Activated CD8-positive, alpha-beta memory T cell treated with anti-CD3 and anti-CD28 coated beads for 24 hours (primary cell): ENCODE results near the gene FILIP1L.
"Not testable (repeated sequence)": the region's sequence is repeated elsewhere in the genome, so short reads cannot be mapped to it uniquely, and the experiment has no call there.

ENCODE experiments used
- DNase-seq: peaks from one replicate; pipeline ENCODE4 v3.0.0-alpha.2; 2020

FILIP1L gene

GRCh38 chr3:100096866-100097265, 17.4 kb downstream of the FILIP1L start:
- no peak for DNase-seq

- DNase-seq: not testable (repeated sequence)
These were observed 18.0 kb downstream of the FILIP1L start for GRCh38 chr3:100096286-100096685.

- DNase-seq: no peak
These were observed 20.5 kb downstream of the FILIP1L start for GRCh38 chr3:100093831-100094230.

GRCh38 chr3:100090669-100091005, 23.7 kb downstream of the FILIP1L start:
- no peak for DNase-seq

GRCh38 chr3:100089812-100090668, 24.3 kb downstream of the FILIP1L start:
- DNase-seq: no peak

- no peak for DNase-seq
These were observed 25.4 kb downstream of the FILIP1L start for GRCh38 chr3:100088735-100089368.

GRCh38 chr3:100087198-100087597, 27.1 kb downstream of the FILIP1L start:
- no peak for DNase-seq

GRCh38 chr3:100086401-100086800, 27.9 kb downstream of the FILIP1L start:
- no peak for DNase-seq

- DNase-seq: no peak
These were observed 30.0 kb downstream of the FILIP1L start for GRCh38 chr3:100084100-100084806.

GRCh38 chr3:100083209-100083608, 31.1 kb downstream of the FILIP1L start:
- no peak for DNase-seq

- DNase-seq: no peak
These were observed 31.6 kb downstream of the FILIP1L start for GRCh38 chr3:100082714-100083113.

GRCh38 chr3:100081986-100082692, 32.2 kb downstream of the FILIP1L start:
- no peak for DNase-seq

- DNase-seq: no peak
These were observed 33.0 kb downstream of the FILIP1L start for GRCh38 chr3:100081311-100081710.

- DNase-seq: no peak
These were observed 33.7 kb downstream of the FILIP1L start for GRCh38 chr3:100080573-100080972.

- no peak for DNase-seq
These were observed 35.0 kb downstream of the FILIP1L start for GRCh38 chr3:100079328-100079727.

- no peak for DNase-seq
These were observed 37.4 kb downstream of the FILIP1L start for GRCh38 chr3:100076731-100077529.

GRCh38 chr3:100075851-100076730, 38.2 kb downstream of the FILIP1L start:
- DNase-seq: no peak

- no peak for DNase-seq
These were observed 39.1 kb downstream of the FILIP1L start for GRCh38 chr3:100075196-100075595.

GRCh38 chr3:100073714-100074307, 40.5 kb downstream of the FILIP1L start:
- no peak for DNase-seq

GRCh38 chr3:100073049-100073713, 41.1 kb downstream of the FILIP1L start:
- DNase-seq: no peak
